EL (cell line): ENCODE results near the gene ASPRV1.

Source experiments
- DNase-seq: peaks from one replicate; pipeline ENCODE4 v3.0.0-alpha.2; 2016

The ASPRV1 gene

GRCh38 chr2:69988086-69988635 lies 26.7 kb upstream of the ASPRV1 start:
- no peak for DNase-seq

GRCh38 chr2:69986691-69987090 lies 25.3 kb upstream of the ASPRV1 start:
- DNase-seq: no peak

GRCh38 chr2:69985688-69986087 lies 24.3 kb upstream of the ASPRV1 start:
- no peak for DNase-seq

- DNase-seq: no peak
These were observed 23.8 kb upstream of the ASPRV1 start for GRCh38 chr2:69985216-69985615.

- no peak for DNase-seq
These were observed 22.0 kb upstream of the ASPRV1 start for GRCh38 chr2:69983392-69983966.

- no peak for DNase-seq
These were observed 18.7 kb upstream of the ASPRV1 start for GRCh38 chr2:69979902-69980807.

- no peak for DNase-seq
These were observed 16.6 kb upstream of the ASPRV1 start for GRCh38 chr2:69977906-69978482.

GRCh38 chr2:69977186-69977585 lies 15.8 kb upstream of the ASPRV1 start:
- DNase-seq: no peak

GRCh38 chr2:69975853-69976462 lies 14.5 kb upstream of the ASPRV1 start:
- DNase-seq: no peak

- no peak for DNase-seq
These were observed 13.9 kb upstream of the ASPRV1 start for GRCh38 chr2:69975136-69975852.

- peak; percentile 29 for DNase-seq
These were observed 11.9 kb upstream of the ASPRV1 start for GRCh38 chr2:69973335-69973735.

GRCh38 chr2:69972822-69973221 lies 11.4 kb upstream of the ASPRV1 start:
- no peak for DNase-seq

GRCh38 chr2:69969991-69970390 lies 8.6 kb upstream of the ASPRV1 start:
- DNase-seq: no peak

- no peak for DNase-seq
These were observed 7.9 kb upstream of the ASPRV1 start for GRCh38 chr2:69969126-69969983.

- DNase-seq: no peak
These were observed 7.2 kb upstream of the ASPRV1 start for GRCh38 chr2:69968609-69969008.

- no peak for DNase-seq
These were observed 5.1 kb upstream of the ASPRV1 start for GRCh38 chr2:69966496-69966895.

- no peak for DNase-seq
These were observed 4.5 kb upstream of the ASPRV1 start for GRCh38 chr2:69965756-69966445.

GRCh38 chr2:69964353-69964841 lies 3.0 kb upstream of the ASPRV1 start:
- DNase-seq: no peak

GRCh38 chr2:69962986-69963730 lies 1.7 kb upstream of the ASPRV1 start:
- DNase-seq: no peak

GRCh38 chr2:69960821-69961220 lies 610 bp downstream of the ASPRV1 start:
- no peak for DNase-seq
